Fibroblast of villous mesenchyme (primary cell): ENCODE measurements around the gene RAB11FIP3. TPM values are rescaled to one million over a fixed set of nuclear protein-coding genes. Genes with fewer than 3 reads are reported as not detected.
A peak's percentile ranks its signal among the peaks of the same experiment; 100 is the strongest.

ENCODE experiments used
- DNase-seq: peaks from one replicate; pipeline ENCODE4 v3.0.0-alpha.2; 2010; ENCODE audit warnings: low read depth
- H3K4me3 ChIP-seq: 2 replicates; pipeline ENCODE4 v1.5.1; 2011; ENCODE audit warnings: low read depth, mild to moderate bottlenecking, low read length
- CTCF ChIP-seq: IDR thresholded peaks from 2 replicates; pipeline ENCODE4 v1.5.1; 2012; ENCODE audit warnings: low read depth, mild to moderate bottlenecking, low read length; ENCODE audit not compliant: insufficient read depth
- small RNA-seq: library from RNA; depleted of rRNA; stranded (forward); fragments of <200 nt; gene quantifications from one replicate; pipeline ENCODE3, GENCODE V24; 2012
- total RNA-seq: library from RNA; depleted of rRNA; stranded (reverse); fragments of >200 nt; gene quantifications from 2 replicates; pipeline ENCODE4 v1.2.3, GENCODE V29; 2012

Gene RAB11FIP3
- total RNA-seq, 1 donor, result 19.4 TPM

- TF ChIP-seq CTCF, result no peak
- peak overlapping the region; percentile 38 for H3K4me3 ChIP-seq
- DNase-seq, result no peak
Observed at GRCh38 chr16:567373-568256, 142.2 kb downstream of the RAB11FIP3 start.

- no peak for DNase-seq
- H3K4me3 ChIP-seq, result no peak overlapping the region
- no peak for TF ChIP-seq CTCF
Observed at GRCh38 chr16:568401-569258, 143.2 kb downstream of the RAB11FIP3 start.

- H3K4me3 ChIP-seq, result peak within 1 kb of the TSS; percentile 79
- peak; percentile 60 for DNase-seq
- no peak for TF ChIP-seq CTCF
Observed at GRCh38 chr16:569445-570254, 144.2 kb downstream of the RAB11FIP3 start, which contains the start of gene PIGQ. TSS of gene PIGQ (plus strand) at chr16:569968. CDS start at chr16:574075, 4,107 bp downstream.

Small RNA genes lying within 50 kb of the gene (small RNA-seq; reads per million reads assigned to genes)
- gene MIR3176 (not detected), gene MIR5587 (not detected), gene RF00019 (not detected), gene Z98883.1 (not detected)

Other genes with a start within 250 kb of the RAB11FIP3 start
- not detected in 2 replicates for gene HBA1, start 249.0 kb upstream of the RAB11FIP3 start, total RNA-seq
- gene HBQ1, start 245.2 kb upstream of the RAB11FIP3 start, total RNA-seq, result not detected in 2 replicates
- 44.1 and 52.7 TPM in 2 replicates for gene LUC7L, start 196.2 kb upstream of the RAB11FIP3 start, total RNA-seq
- gene FAM234A, start 190.8 kb upstream of the RAB11FIP3 start, total RNA-seq, result 58.7 and 59.6 TPM in 2 replicates
- gene RGS11, start 149.7 kb upstream of the RAB11FIP3 start, total RNA-seq, result 0.64 and 0.86 TPM in 2 replicates
- 0.32 TPM in 1 of 2 replicates, not detected in the other for gene ARHGDIG, start 145.1 kb upstream of the RAB11FIP3 start, total RNA-seq
- gene PDIA2, start 142.5 kb upstream of the RAB11FIP3 start, total RNA-seq, result under 0.01 and 0.43 TPM in 2 replicates
- 14.5 and 16.4 TPM in 2 replicates for gene AXIN1, start 72.9 kb upstream of the RAB11FIP3 start, total RNA-seq
- 80.3 and 86.7 TPM in 2 replicates for gene MRPL28, start 55.1 kb upstream of the RAB11FIP3 start, total RNA-seq
- 51.5 and 52.2 TPM in 2 replicates for gene PGAP6, start 43.7 kb upstream of the RAB11FIP3 start, total RNA-seq
- gene NME4, start 28.4 kb upstream of the RAB11FIP3 start, total RNA-seq, result 126 TPM in 2 replicates
- gene DECR2, start 23.8 kb upstream of the RAB11FIP3 start, total RNA-seq, result 11.6 and 16.0 TPM in 2 replicates
- gene CAPN15, start 102.1 kb downstream of the RAB11FIP3 start, total RNA-seq, result 37.1 and 43.2 TPM in 2 replicates
- gene PRR35, start 134.7 kb downstream of the RAB11FIP3 start, total RNA-seq, result not detected in 2 replicates
- gene NHLRC4, start 141.4 kb downstream of the RAB11FIP3 start, total RNA-seq, result 1.7 and 3.2 TPM in 2 replicates
- gene PIGQ, start 144.3 kb downstream of the RAB11FIP3 start, total RNA-seq, result 22.0 and 33.8 TPM in 2 replicates
- gene RAB40C, start 164.4 kb downstream of the RAB11FIP3 start, total RNA-seq, result 9.9 and 10.6 TPM in 2 replicates
- gene WFIKKN1, start 205.3 kb downstream of the RAB11FIP3 start, total RNA-seq, result under 0.01 and 0.43 TPM in 2 replicates
- gene METTL26, start 210.7 kb downstream of the RAB11FIP3 start, total RNA-seq, result 51.8 and 78.3 TPM in 2 replicates
- gene MCRIP2, start 216.2 kb downstream of the RAB11FIP3 start, total RNA-seq, result 14.8 and 16.0 TPM in 2 replicates
- gene WDR90, start 223.7 kb downstream of the RAB11FIP3 start, total RNA-seq, result 12.5 and 18.7 TPM in 2 replicates
- gene RHOT2, start 242.5 kb downstream of the RAB11FIP3 start, total RNA-seq, result 44.0 and 53.1 TPM in 2 replicates